Activated naive CD8-positive, alpha-beta T cell treated with anti-CD3 and anti-CD28 coated beads, Interleukin-2, amount 50 U/mL, for 24 hours (primary cell): ENCODE measurements around the gene PIGR.
"Not testable (repeated sequence)": the region's sequence is repeated elsewhere in the genome, so short reads cannot be mapped to it uniquely, and the experiment has no call there.

Source experiments
- ATAC-seq: fragments of 150-1000 bp; cut with Tn5 transposase; one replicate; pipeline ENCODE4 v1.10.0; 2021
- DNase-seq: peaks from one replicate; pipeline ENCODE4 v3.0.0; 2021
- H3K27ac Mint-ChIP-seq: one replicate; pipeline ENCODE4 v1.8.0; 2021; ENCODE audit warnings: mild to moderate bottlenecking, mixed read lengths
- H3K27me3 Mint-ChIP-seq: one replicate; pipeline ENCODE4 v1.8.0; 2021; ENCODE audit warnings: mixed read lengths
- H3K36me3 Mint-ChIP-seq: one replicate; pipeline ENCODE4 v1.8.0; 2021; ENCODE audit warnings: low read depth, mixed read lengths
- H3K4me1 Mint-ChIP-seq: one replicate; pipeline ENCODE4 v1.8.0; 2021; ENCODE audit warnings: mixed read lengths
- H3K4me3 Mint-ChIP-seq: one replicate; pipeline ENCODE4 v1.8.0; 2021; ENCODE audit warnings: mild to moderate bottlenecking, moderate library complexity, mixed read lengths
- H3K9me3 Mint-ChIP-seq: one replicate; pipeline ENCODE4 v1.8.0; 2021; ENCODE audit warnings: mixed read lengths

The PIGR gene

GRCh38 chr1:206933333-206933945 is 12.8 kb downstream of the PIGR start:
- ATAC-seq (peak; percentile 54), DNase-seq (peak; percentile 84)
- Mint-ChIP-seq H3K36me3 (no peaks in the 10 kb centered on the region), H3K27me3 (no peaks in the 10 kb centered on the region), H3K4me3 (no peak overlapping the region), H3K27ac (no peak overlapping the region), H3K4me1 (peaks cover 47% of the 10 kb centered on the region), H3K9me3 (no peaks in the 10 kb centered on the region)

- no peaks in the 10 kb centered on the region for H3K36me3 Mint-ChIP-seq
- ATAC-seq (no peak), DNase-seq (no peak)
- H3K4me3 Mint-ChIP-seq, result no peak overlapping the region
- peaks cover 60% of the 10 kb centered on the region for H3K4me1 Mint-ChIP-seq
- H3K9me3 Mint-ChIP-seq, result no peaks in the 10 kb centered on the region
- peak overlapping the region; percentile 95 for H3K27ac Mint-ChIP-seq
- no peaks in the 10 kb centered on the region for H3K27me3 Mint-ChIP-seq
Observed at GRCh38 chr1:206932177-206932576, 14.1 kb downstream of the PIGR start.

- no peaks in the 10 kb centered on the region for H3K9me3 Mint-ChIP-seq
- ATAC-seq (no peak), DNase-seq (no peak)
- peaks cover 63% of the 10 kb centered on the region for H3K4me1 Mint-ChIP-seq
- peak overlapping the region; percentile 95 for H3K27ac Mint-ChIP-seq
- no peaks in the 10 kb centered on the region for H3K36me3 Mint-ChIP-seq
- H3K27me3 Mint-ChIP-seq, result no peaks in the 10 kb centered on the region
- no peak overlapping the region for H3K4me3 Mint-ChIP-seq
Observed at GRCh38 chr1:206931709-206932108, 14.6 kb downstream of the PIGR start.

- Mint-ChIP-seq H3K36me3 (no peaks in the 10 kb centered on the region), H3K9me3 (no peaks in the 10 kb centered on the region), H3K4me3 (peak overlapping the region; percentile 70)
Observed at GRCh38 chr1:206930210-206930798, 16.0 kb downstream of the PIGR start.

GRCh38 chr1:206929524-206929923 is 16.7 kb downstream of the PIGR start:
- Mint-ChIP-seq H3K4me3 (peak overlapping the region; percentile 70), H3K4me1 (peaks cover 70% of the 10 kb centered on the region), H3K36me3 (no peaks in the 10 kb centered on the region), H3K9me3 (no peaks in the 10 kb centered on the region), H3K27ac (peak overlapping the region; percentile 95), H3K27me3 (no peaks in the 10 kb centered on the region)
- ATAC-seq, result no peak
- DNase-seq, result no peak

More at GRCh38 chr1:206930210-206930798, 16.0 kb downstream of the PIGR start:
- peak overlapping the region; percentile 95 for H3K27ac Mint-ChIP-seq
- no peaks in the 10 kb centered on the region for H3K27me3 Mint-ChIP-seq
- ATAC-seq, result peak; percentile 78
- H3K4me1 Mint-ChIP-seq, result peaks cover 70% of the 10 kb centered on the region
- peak; percentile 78 for DNase-seq

GRCh38 chr1:206926286-206926685 is 20.0 kb downstream of the PIGR start:
- H3K4me3 Mint-ChIP-seq, result no peak overlapping the region
- H3K36me3 Mint-ChIP-seq, result no peaks in the 10 kb centered on the region
- H3K4me1 Mint-ChIP-seq, result peaks cover 47% of the 10 kb centered on the region
- H3K27me3 Mint-ChIP-seq, result no peaks in the 10 kb centered on the region
- peak overlapping the region; percentile 34 for H3K27ac Mint-ChIP-seq
- H3K9me3 Mint-ChIP-seq, result no peaks in the 10 kb centered on the region
- ATAC-seq, result no peak
- DNase-seq, result no peak

GRCh38 chr1:206925106-206925736 is 21.0 kb downstream of the PIGR start:
- no peak overlapping the region for H3K27ac Mint-ChIP-seq
- no peaks in the 10 kb centered on the region for H3K27me3 Mint-ChIP-seq
- no peak overlapping the region for H3K4me3 Mint-ChIP-seq
- peaks cover 7% of the 10 kb centered on the region for H3K36me3 Mint-ChIP-seq
- peak; percentile 79 for ATAC-seq
- H3K9me3 Mint-ChIP-seq, result no peaks in the 10 kb centered on the region
- peak; percentile 73 for DNase-seq
- H3K4me1 Mint-ChIP-seq, result peaks cover 36% of the 10 kb centered on the region

- Mint-ChIP-seq H3K36me3 (peaks cover 9% of the 10 kb centered on the region), H3K27me3 (no peaks in the 10 kb centered on the region), H3K4me1 (peaks cover 34% of the 10 kb centered on the region), H3K4me3 (no peak overlapping the region), H3K9me3 (no peaks in the 10 kb centered on the region), H3K27ac (no peak overlapping the region)
- DNase-seq, result peak; percentile 55
- ATAC-seq, result peak; percentile 7
Observed at GRCh38 chr1:206924592-206925105, 21.6 kb downstream of the PIGR start.

- DNase-seq, ATAC-seq, H3K36me3 Mint-ChIP-seq, H3K27ac Mint-ChIP-seq, H3K9me3 Mint-ChIP-seq, H3K27me3 Mint-ChIP-seq, H3K4me3 Mint-ChIP-seq: not testable (repeated sequence)
- H3K4me1 Mint-ChIP-seq, result peaks cover 33% of the 10 kb centered on the region
Observed at GRCh38 chr1:206923961-206924557, 22.2 kb downstream of the PIGR start.

- peak; percentile 54 for ATAC-seq
Observed at GRCh38 chr1:206923009-206923960, 23.0 kb downstream of the PIGR start.

GRCh38 chr1:206922524-206922923 is 23.7 kb downstream of the PIGR start:
- H3K9me3 Mint-ChIP-seq, result no peaks in the 10 kb centered on the region
- ATAC-seq, result no peak
- H3K27me3 Mint-ChIP-seq, result no peaks in the 10 kb centered on the region
- DNase-seq, result no peak
- H3K36me3 Mint-ChIP-seq, result peaks cover 16% of the 10 kb centered on the region
- H3K27ac Mint-ChIP-seq, result no peak overlapping the region
- H3K4me1 Mint-ChIP-seq, result peaks cover 32% of the 10 kb centered on the region
- H3K4me3 Mint-ChIP-seq, result no peak overlapping the region

More at GRCh38 chr1:206923009-206923960, 23.0 kb downstream of the PIGR start:
- H3K9me3 Mint-ChIP-seq, result no peaks in the 10 kb centered on the region
- H3K4me3 Mint-ChIP-seq, result no peak overlapping the region
- H3K27ac Mint-ChIP-seq, result no peak overlapping the region
- H3K36me3 Mint-ChIP-seq, result peaks cover 11% of the 10 kb centered on the region
- no peaks in the 10 kb centered on the region for H3K27me3 Mint-ChIP-seq
- peaks cover 32% of the 10 kb centered on the region for H3K4me1 Mint-ChIP-seq
- DNase-seq, result peak; percentile 72

- Mint-ChIP-seq H3K4me3 (no peak within 1 kb of the TSS), H3K4me1 (peaks cover 33% of the 10 kb centered on the region), H3K27ac (no peak within 1 kb of the TSS), H3K36me3 (peaks cover 19% of the 10 kb centered on the region), H3K27me3 (no peaks in the 10 kb centered on the region), H3K9me3 (no peaks in the 10 kb centered on the region)
- ATAC-seq (no peak), DNase-seq (no peak)
Observed at GRCh38 chr1:206921772-206922265, 24.4 kb downstream of the PIGR start, which contains the start of gene FCMR. FCMR (minus strand) TSS chr1:206921941; CDS start chr1:206921854, 87 bp downstream.

- no peak overlapping the region for H3K4me3 Mint-ChIP-seq
- H3K4me1 Mint-ChIP-seq, result peaks cover 63% of the 10 kb centered on the region
Observed at GRCh38 chr1:206918076-206918475, 28.2 kb downstream of the PIGR start.

More at GRCh38 chr1:206918076-206918475, 28.2 kb downstream of the PIGR start:
- ATAC-seq (no peak), DNase-seq (no peak)
- H3K27ac Mint-ChIP-seq, result no peak overlapping the region
- H3K27me3 Mint-ChIP-seq, result no peaks in the 10 kb centered on the region
- H3K9me3 Mint-ChIP-seq, result no peaks in the 10 kb centered on the region
- peaks cover 31% of the 10 kb centered on the region for H3K36me3 Mint-ChIP-seq
